Measurements from ENCODE around the gene CDK5R2.

DNA sequence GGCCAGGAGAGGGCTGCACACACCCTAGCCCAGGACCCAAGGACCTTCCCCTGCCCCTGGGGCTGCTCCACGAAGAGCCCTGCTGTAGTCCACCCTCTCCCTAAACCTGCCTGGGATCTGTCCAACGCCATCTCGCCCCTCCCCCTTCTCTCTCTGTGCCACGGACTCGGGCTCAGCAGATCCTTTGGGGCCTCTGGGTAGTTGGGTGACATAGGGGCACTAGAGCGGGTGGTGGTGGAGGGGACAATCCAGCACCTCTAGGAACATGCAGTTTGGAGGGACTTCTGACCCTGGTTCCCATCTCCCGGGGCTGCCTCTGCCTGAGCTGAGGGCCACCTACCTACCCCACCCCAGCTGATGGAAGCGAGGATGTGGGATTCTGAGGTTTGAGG, 41.1 kb downstream of the CDK5R2 start:
- TF ChIP-seq POLR2AphosphoS5 (IDR thresholded peaks at IDR 0.05; ENCODE audit: low read depth, low read length) (no peak), SIN3A (IDR thresholded peaks at IDR 0.05; ENCODE audit: low read depth) (no peak), CEBPB (IDR thresholded peaks at IDR 0.05; ENCODE audit: low read depth) (no peak), ZBTB33 (IDR thresholded peaks at IDR 0.05; ENCODE audit: extremely low read depth, insufficient replicate concordance, low read length) (no peak), POLR2A (IDR thresholded peaks at IDR 0.05; ENCODE audit: borderline replicate concordance, extremely low read depth, insufficient read depth, insufficient read length) (no peak)
- TF ChIP-seq, protein P1, sequence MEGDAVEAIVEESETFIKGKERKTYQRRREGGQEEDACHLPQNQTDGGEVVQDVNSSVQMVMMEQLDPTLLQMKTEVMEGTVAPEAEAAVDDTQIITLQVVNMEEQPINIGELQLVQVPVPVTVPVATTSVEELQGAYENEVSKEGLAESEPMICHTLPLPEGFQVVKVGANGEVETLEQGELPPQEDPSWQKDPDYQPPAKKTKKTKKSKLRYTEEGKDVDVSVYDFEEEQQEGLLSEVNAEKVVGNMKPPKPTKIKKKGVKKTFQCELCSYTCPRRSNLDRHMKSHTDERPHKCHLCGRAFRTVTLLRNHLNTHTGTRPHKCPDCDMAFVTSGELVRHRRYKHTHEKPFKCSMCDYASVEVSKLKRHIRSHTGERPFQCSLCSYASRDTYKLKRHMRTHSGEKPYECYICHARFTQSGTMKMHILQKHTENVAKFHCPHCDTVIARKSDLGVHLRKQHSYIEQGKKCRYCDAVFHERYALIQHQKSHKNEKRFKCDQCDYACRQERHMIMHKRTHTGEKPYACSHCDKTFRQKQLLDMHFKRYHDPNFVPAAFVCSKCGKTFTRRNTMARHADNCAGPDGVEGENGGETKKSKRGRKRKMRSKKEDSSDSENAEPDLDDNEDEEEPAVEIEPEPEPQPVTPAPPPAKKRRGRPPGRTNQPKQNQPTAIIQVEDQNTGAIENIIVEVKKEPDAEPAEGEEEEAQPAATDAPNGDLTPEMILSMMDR (IDR thresholded peaks at IDR 0.05 in 2 of 3, conservative IDR thresholded peaks at IDR 0.05 in 1 of 3; ENCODE audit: borderline replicate concordance in 1 of 3, insufficient read depth in 1 of 3, low read depth in 2 of 3, low read length in 2 of 3): no peak
- TF ChIP-seq, protein P2, sequence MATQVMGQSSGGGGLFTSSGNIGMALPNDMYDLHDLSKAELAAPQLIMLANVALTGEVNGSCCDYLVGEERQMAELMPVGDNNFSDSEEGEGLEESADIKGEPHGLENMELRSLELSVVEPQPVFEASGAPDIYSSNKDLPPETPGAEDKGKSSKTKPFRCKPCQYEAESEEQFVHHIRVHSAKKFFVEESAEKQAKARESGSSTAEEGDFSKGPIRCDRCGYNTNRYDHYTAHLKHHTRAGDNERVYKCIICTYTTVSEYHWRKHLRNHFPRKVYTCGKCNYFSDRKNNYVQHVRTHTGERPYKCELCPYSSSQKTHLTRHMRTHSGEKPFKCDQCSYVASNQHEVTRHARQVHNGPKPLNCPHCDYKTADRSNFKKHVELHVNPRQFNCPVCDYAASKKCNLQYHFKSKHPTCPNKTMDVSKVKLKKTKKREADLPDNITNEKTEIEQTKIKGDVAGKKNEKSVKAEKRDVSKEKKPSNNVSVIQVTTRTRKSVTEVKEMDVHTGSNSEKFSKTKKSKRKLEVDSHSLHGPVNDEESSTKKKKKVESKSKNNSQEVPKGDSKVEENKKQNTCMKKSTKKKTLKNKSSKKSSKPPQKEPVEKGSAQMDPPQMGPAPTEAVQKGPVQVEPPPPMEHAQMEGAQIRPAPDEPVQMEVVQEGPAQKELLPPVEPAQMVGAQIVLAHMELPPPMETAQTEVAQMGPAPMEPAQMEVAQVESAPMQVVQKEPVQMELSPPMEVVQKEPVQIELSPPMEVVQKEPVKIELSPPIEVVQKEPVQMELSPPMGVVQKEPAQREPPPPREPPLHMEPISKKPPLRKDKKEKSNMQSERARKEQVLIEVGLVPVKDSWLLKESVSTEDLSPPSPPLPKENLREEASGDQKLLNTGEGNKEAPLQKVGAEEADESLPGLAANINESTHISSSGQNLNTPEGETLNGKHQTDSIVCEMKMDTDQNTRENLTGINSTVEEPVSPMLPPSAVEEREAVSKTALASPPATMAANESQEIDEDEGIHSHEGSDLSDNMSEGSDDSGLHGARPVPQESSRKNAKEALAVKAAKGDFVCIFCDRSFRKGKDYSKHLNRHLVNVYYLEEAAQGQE (IDR thresholded peaks at IDR 0.05; ENCODE audit: low read depth): no peak

Data from HCT116 (cell line).